IMR-90 (cell line): ENCODE data around the gene KRT77.

Experiments
- BHLHE40 ChIP-seq: fragments of 150-350 bp; IDR thresholded peaks from 2 replicates; pipeline ENCODE4 v1.6.1; 2016; ENCODE audit warnings: mild to moderate bottlenecking, low read depth, low read length
- CEBPB ChIP-seq: IDR thresholded peaks from 2 replicates; pipeline ENCODE4 v1.6.1; 2012; ENCODE audit warnings: low read depth, low read length, improper control_type of control experiment
- CHD1 ChIP-seq: IDR thresholded peaks from 2 replicates; pipeline ENCODE4 v1.6.1; 2012; ENCODE audit warnings: low read depth, low read length, improper control_type of control experiment
- CTCF ChIP-seq: conservative IDR thresholded peaks from 2 replicates; pipeline ENCODE4 v1.5.1; 2012; ENCODE audit warnings: mild to moderate bottlenecking, low read depth, low read length, improper control_type of control experiment
- FOS ChIP-seq: fragments of 150-350 bp; IDR thresholded peaks from 2 replicates; pipeline ENCODE4 v1.6.1; 2016; ENCODE audit warnings: low read depth, low read length
- NFE2L2 ChIP-seq: fragments of 150-350 bp; IDR thresholded peaks from 2 replicates; pipeline ENCODE4 v1.6.1; 2016; ENCODE audit warnings: low read depth, mild to moderate bottlenecking, low read length
- POLR2A ChIP-seq: IDR thresholded peaks from 2 replicates; pipeline ENCODE4 v1.6.1; 2012; ENCODE audit warnings: mild to moderate bottlenecking, low read depth, low read length
- RAD21 ChIP-seq: IDR thresholded peaks from 2 replicates; pipeline ENCODE4 v1.6.1; 2012; ENCODE audit warnings: low read length, improper control_type of control experiment
- RCOR1 ChIP-seq: IDR thresholded peaks from 2 replicates; pipeline ENCODE4 v1.6.1; 2012; ENCODE audit warnings: mild to moderate bottlenecking, low read length, improper control_type of control experiment; ENCODE audit not compliant: insufficient replicate concordance
- RFX5 ChIP-seq: IDR thresholded peaks from 2 replicates; pipeline ENCODE4 v1.8.0; 2012; ENCODE audit warnings: low read depth, mild to moderate bottlenecking, low read length, moderate library complexity
- SMC3 ChIP-seq: fragments of 150-350 bp; IDR thresholded peaks from 2 replicates; pipeline ENCODE4 v1.6.1; 2016; ENCODE audit warnings: low read depth, mild to moderate bottlenecking, antibody characterized with exemption, low read length, moderate library complexity
- USF2 ChIP-seq: fragments of 150-350 bp; IDR thresholded peaks from 2 replicates; pipeline ENCODE4 v1.6.1; 2017; ENCODE audit warnings: mild to moderate bottlenecking, antibody characterized with exemption, low read length, low read depth

GRCh38 chr12:52751795-52752194 is 48.5 kb upstream of the KRT77 start:
- TF ChIP-seq RAD21 (no peak), CTCF (no peak), FOS (no peak), POLR2A (no peak), SMC3 (no peak), NFE2L2 (no peak), CEBPB (no peak), RFX5 (no peak), BHLHE40 (no peak), RCOR1 (no peak), USF2 (no peak), CHD1 (no peak)
